ENCODE data around the gene LTBR. TPM values are rescaled to one million over a fixed set of nuclear protein-coding genes. Genes with fewer than 3 reads are reported as not detected.

The LTBR gene
- total and polyA plus RNA-seq, 10 of the 15 experiments (the other 5 are each of a cell fraction or from before 2014, with no cell fraction given), result 0.24 to 0.44 TPM; not detected in 8

DNA sequence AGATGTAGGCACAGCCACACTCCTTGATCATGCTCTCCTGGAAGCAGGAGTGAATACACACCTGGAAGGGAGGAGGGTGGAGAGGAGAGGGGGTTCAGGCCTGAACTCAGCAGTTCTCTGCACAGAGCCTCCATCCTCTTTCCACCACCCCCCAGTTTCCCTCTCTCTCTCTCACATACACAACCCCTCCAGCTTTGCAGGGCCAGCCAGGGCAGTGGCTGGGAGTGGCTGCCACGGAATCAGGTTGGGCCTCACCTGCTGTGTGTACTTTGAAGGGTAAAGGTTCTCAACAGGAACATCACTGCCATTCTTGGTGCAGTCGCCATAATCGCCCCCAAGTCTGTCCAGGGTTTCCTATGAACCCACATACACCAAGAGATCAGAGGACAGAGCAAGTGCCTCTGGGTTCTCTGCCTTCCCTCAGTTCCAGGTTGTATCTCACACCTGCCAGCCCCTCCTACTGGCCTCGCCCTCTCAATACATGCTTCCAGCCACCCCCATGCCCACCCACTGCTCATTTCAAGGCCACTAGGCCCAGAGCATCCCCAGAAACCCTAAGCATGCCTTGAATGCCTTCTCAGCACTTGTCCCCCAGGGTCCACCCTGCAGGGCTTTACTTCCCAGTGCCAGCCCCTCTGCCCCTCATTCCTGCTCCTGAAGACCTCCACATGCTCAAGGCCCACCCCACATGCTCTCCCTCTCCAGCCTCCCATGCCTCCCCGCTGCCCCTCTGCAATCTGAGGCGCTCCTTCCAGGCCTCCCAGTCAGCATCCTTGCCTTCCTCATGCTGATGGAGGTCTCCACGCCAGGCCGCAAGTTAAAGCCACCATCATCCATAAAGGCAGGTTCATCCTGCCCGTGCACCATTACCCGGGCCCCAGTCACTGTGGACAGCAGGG is 29.2 kb upstream of the LTBR start:
- Histone ChIP-seq H3K9me3 (replicated peaks; ENCODE audit: control insufficient read depth, insufficient read depth, low read length) (no peaks in the 10 kb centered on the region), H3K4me3 (no peak overlapping the region), H3K4me1 (ENCODE audit: control insufficient read depth, insufficient read depth, low read length) (no peaks in the 10 kb centered on the region), H3K27ac (ENCODE audit: control insufficient read depth, insufficient read depth) (no peak overlapping the region), H2AFZ (ENCODE audit: control insufficient read depth, low read depth, low read length) (no peak overlapping the region), H3K36me3 (ENCODE audit: control insufficient read depth in 2 of 2, insufficient read depth in 2 of 2, low read length in 1 of 2) (no peaks in the 10 kb centered on the region), H3K79me2 (ENCODE audit: control insufficient read depth, insufficient read depth, low read length) (no peaks in the 10 kb centered on the region), H3K4me2 (ENCODE audit: control insufficient read depth, insufficient read depth) (no peak overlapping the region), H4K20me1 (ENCODE audit: control insufficient read depth, insufficient read depth) (no peaks in the 10 kb centered on the region), H3K9ac (ENCODE audit: control insufficient read depth, insufficient read depth, low read length) (no peak overlapping the region), H3K27me3 (replicated peaks in 1 of 2; ENCODE audit: control insufficient read depth in 2 of 2, insufficient read depth in 2 of 2, low read length in 1 of 2) (no peaks in the 10 kb centered on the region; a peak in 1 of 4 replicates)
- ChIA-PET RAD21 (ENCODE audit: unreplicated experiment) (interaction anchor here (1.4 to 1.6 kb wide), 3 partner anchors 15 to 69 kb away, joined by 3 to 5 read pairs (median 3); no protein-coding TSS in a partner anchor), CTCF (interaction anchor here (0.6 to 2.9 kb wide), 5 partner anchors 12 to 221 kb away, joined by 3 to 11 read pairs (median 8); no protein-coding TSS in a partner anchor), SMC1A (ENCODE audit: uncharacterized antibody, unreplicated experiment) (interaction anchor here (0.9 kb wide), 1 partner anchor 71 kb away, joined by 3 read pairs; no protein-coding TSS in a partner anchor), POLR2A (no interaction called here)
- DNase-seq (ENCODE audit: low read depth, low spot score), result no peak
- BruUV-seq (replicated peaks), result no TSS peak
- TF ChIP-seq, protein P1, sequence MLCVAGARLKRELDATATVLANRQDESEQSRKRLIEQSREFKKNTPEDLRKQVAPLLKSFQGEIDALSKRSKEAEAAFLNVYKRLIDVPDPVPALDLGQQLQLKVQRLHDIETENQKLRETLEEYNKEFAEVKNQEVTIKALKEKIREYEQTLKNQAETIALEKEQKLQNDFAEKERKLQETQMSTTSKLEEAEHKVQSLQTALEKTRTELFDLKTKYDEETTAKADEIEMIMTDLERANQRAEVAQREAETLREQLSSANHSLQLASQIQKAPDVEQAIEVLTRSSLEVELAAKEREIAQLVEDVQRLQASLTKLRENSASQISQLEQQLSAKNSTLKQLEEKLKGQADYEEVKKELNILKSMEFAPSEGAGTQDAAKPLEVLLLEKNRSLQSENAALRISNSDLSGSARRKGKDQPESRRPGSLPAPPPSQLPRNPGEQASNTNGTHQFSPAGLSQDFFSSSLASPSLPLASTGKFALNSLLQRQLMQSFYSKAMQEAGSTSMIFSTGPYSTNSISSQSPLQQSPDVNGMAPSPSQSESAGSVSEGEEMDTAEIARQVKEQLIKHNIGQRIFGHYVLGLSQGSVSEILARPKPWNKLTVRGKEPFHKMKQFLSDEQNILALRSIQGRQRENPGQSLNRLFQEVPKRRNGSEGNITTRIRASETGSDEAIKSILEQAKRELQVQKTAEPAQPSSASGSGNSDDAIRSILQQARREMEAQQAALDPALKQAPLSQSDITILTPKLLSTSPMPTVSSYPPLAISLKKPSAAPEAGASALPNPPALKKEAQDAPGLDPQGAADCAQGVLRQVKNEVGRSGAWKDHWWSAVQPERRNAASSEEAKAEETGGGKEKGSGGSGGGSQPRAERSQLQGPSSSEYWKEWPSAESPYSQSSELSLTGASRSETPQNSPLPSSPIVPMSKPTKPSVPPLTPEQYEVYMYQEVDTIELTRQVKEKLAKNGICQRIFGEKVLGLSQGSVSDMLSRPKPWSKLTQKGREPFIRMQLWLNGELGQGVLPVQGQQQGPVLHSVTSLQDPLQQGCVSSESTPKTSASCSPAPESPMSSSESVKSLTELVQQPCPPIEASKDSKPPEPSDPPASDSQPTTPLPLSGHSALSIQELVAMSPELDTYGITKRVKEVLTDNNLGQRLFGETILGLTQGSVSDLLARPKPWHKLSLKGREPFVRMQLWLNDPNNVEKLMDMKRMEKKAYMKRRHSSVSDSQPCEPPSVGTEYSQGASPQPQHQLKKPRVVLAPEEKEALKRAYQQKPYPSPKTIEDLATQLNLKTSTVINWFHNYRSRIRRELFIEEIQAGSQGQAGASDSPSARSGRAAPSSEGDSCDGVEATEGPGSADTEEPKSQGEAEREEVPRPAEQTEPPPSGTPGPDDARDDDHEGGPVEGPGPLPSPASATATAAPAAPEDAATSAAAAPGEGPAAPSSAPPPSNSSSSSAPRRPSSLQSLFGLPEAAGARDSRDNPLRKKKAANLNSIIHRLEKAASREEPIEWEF (IDR thresholded peaks at IDR 0.05; ENCODE audit: insufficient replicate concordance, low read depth, low read length), result no peak
- TF ChIP-seq RCOR1 (conservative IDR thresholded peaks at IDR 0.05; ENCODE audit: low read depth, low read length), result no peak
- TF ChIP-seq, protein P2, sequence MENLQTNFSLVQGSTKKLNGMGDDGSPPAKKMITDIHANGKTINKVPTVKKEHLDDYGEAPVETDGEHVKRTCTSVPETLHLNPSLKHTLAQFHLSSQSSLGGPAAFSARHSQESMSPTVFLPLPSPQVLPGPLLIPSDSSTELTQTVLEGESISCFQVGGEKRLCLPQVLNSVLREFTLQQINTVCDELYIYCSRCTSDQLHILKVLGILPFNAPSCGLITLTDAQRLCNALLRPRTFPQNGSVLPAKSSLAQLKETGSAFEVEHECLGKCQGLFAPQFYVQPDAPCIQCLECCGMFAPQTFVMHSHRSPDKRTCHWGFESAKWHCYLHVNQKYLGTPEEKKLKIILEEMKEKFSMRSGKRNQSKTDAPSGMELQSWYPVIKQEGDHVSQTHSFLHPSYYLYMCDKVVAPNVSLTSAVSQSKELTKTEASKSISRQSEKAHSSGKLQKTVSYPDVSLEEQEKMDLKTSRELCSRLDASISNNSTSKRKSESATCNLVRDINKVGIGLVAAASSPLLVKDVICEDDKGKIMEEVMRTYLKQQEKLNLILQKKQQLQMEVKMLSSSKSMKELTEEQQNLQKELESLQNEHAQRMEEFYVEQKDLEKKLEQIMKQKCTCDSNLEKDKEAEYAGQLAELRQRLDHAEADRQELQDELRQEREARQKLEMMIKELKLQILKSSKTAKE (IDR thresholded peaks at IDR 0.05; ENCODE audit: low read depth, poor library complexity, severe bottlenecking), result no peak
- TF ChIP-seq, protein P3, sequence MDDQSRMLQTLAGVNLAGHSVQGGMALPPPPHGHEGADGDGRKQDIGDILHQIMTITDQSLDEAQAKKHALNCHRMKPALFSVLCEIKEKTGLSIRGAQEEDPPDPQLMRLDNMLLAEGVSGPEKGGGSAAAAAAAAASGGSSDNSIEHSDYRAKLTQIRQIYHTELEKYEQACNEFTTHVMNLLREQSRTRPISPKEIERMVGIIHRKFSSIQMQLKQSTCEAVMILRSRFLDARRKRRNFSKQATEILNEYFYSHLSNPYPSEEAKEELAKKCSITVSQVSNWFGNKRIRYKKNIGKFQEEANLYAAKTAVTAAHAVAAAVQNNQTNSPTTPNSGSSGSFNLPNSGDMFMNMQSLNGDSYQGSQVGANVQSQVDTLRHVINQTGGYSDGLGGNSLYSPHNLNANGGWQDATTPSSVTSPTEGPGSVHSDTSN (IDR thresholded peaks at IDR 0.05; ENCODE audit: insufficient replicate concordance, low read depth, low read length), result no peak
- no peak for FAIRE-seq
- ATAC-seq, result no peak; the same call in 1 of the 3 replicates
- 31% methylated on average over 10 of the region's 10 CpGs for WGBS (ENCODE audit: insufficient coverage, insufficient replicate concordance, low lambda C conversion rate, missing lambda C conversion rate)
- intact Hi-C loops (cut with micrococcal nuclease; ENCODE audit: unreplicated experiment) (no loop called here), in situ Hi-C loops (cut with MboI) (no loop called here)

Measured in GM12878 (cell line).